Fibroblast of villous mesenchyme (primary cell): ENCODE data around the gene ERVMER34-1. TPM values are rescaled to one million over a fixed set of nuclear protein-coding genes. Genes with fewer than 3 reads are reported as not detected.

Experiments
- DNase-seq: peaks from one replicate; pipeline ENCODE4 v3.0.0-alpha.2; 2010; ENCODE audit warnings: low read depth
- H3K4me3 ChIP-seq: 2 replicates; pipeline ENCODE4 v1.5.1; 2011; ENCODE audit warnings: low read depth, mild to moderate bottlenecking, low read length
- total RNA-seq: library from RNA; depleted of rRNA; stranded (reverse); fragments of >200 nt; gene quantifications from 2 replicates; pipeline ENCODE4 v1.2.3, GENCODE V29; 2012
- TF ChIP-seq, protein P1 (sequence below): IDR thresholded peaks from 2 replicates; pipeline ENCODE4 v1.5.1; 2012; ENCODE audit warnings: low read depth, mild to moderate bottlenecking, low read length; ENCODE audit not compliant: insufficient read depth

The ERVMER34-1 gene
- total RNA-seq, 1 donor: under 0.01 TPM

DNA sequence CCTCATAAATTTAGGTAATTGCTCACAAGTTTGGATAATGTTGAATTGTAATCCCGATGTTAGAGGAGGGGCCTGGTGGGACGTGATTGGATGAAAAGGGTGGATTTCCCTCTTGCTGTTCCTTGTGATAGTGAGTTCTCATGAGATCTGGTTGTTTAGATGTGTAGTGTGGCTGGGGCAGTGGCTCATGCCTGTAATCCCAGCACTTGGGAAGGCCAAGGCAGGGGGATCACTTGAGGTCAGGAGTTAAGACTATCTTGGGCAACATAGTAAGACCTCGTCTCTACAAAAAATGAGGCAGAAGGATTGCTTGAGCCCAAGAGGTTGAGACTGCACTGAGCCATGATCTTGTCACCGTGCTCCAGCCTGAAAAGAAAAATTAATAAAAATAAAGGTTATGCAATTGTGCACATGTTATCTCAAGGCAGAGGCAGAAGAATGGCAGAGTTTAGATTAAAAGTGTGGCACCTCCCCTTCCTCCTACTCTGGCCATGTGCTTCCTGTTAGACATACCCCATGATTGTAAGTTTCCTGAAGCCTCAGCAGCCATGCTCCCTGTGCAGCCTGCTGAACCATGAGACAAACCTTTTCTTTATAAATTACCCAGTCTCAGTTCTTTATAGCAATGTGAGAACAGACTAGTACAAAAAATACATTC is 36.5 kb downstream of the ERVMER34-1 start:
- peak; percentile 44 for DNase-seq
- no peak overlapping the region for H3K4me3 ChIP-seq
- TF ChIP-seq, protein P1, sequence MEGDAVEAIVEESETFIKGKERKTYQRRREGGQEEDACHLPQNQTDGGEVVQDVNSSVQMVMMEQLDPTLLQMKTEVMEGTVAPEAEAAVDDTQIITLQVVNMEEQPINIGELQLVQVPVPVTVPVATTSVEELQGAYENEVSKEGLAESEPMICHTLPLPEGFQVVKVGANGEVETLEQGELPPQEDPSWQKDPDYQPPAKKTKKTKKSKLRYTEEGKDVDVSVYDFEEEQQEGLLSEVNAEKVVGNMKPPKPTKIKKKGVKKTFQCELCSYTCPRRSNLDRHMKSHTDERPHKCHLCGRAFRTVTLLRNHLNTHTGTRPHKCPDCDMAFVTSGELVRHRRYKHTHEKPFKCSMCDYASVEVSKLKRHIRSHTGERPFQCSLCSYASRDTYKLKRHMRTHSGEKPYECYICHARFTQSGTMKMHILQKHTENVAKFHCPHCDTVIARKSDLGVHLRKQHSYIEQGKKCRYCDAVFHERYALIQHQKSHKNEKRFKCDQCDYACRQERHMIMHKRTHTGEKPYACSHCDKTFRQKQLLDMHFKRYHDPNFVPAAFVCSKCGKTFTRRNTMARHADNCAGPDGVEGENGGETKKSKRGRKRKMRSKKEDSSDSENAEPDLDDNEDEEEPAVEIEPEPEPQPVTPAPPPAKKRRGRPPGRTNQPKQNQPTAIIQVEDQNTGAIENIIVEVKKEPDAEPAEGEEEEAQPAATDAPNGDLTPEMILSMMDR: no peak

DNA sequence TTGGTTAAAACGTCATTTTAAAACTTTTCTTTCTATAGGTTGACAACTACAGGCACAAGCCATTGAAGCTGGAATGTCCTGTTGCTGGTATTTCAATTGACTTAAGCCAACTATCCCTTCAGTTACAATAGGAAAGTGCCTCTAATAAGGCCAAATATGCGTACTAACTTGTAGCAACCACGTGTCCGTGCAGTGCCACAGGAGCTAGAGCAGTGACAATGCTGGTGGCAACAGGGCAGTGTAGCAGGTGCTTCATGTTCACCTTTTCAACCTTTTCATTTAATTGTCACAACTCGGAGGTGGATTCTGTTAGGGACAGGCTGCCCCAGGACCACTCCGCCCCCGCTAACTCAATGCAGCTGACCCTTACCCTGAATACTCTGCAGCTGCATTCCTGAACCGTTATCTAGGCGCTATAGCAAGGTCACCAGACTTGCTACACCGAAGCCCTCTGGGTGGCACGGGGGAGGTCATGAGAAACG is 37.7 kb downstream of the ERVMER34-1 start:
- peak; percentile 19 for DNase-seq
- TF ChIP-seq, protein P1: no peak
- peak overlapping the region; percentile 78 for H3K4me3 ChIP-seq

DNA sequence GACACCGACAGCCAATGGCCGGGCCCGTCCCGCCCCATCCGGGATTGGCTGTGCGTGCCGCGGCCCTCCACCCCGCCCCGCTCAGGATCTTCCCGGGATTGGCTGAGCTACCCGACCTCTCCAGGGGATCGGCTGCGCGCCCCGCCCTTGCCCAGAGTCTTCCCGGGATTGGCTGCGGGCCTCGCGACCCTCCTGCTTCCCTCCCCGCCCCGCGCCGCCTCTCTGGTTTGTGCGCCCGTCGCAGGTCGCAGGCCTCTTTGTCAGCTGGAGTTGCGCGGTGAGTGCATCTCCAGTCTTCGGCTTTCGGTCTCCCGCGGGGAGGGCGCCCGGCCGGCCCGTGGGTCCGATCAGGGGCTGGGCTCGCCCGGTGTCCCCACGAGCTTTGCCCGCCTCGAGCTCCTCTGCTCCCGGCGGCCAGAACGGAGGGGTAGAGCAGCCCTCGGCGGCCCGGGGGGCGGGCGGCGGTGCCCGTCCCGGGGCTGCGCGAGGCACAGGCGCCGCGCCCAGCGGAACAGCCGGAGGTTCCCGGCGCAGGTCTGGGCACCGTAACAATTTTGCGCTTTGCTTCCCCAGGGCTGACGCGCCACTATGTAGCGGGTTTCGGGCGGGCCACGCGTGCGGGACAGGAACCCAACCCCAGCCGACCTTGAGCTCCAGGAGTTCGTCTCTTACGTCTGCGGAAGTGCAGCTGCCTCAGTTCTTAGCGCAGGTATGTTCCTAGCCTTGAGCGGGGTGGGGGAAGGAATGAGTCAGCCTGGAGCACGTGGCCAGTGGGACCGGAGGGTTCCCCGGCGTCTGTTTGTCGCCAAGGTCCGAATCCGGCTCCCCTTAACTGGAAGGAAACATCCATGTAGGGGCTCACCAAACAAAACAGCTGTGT is 38.7 kb downstream of the ERVMER34-1 start:
- H3K4me3 ChIP-seq: peak overlapping the region; percentile 78
- DNase-seq: peak; percentile 97
- TF ChIP-seq, protein P1: no peak

DNA sequence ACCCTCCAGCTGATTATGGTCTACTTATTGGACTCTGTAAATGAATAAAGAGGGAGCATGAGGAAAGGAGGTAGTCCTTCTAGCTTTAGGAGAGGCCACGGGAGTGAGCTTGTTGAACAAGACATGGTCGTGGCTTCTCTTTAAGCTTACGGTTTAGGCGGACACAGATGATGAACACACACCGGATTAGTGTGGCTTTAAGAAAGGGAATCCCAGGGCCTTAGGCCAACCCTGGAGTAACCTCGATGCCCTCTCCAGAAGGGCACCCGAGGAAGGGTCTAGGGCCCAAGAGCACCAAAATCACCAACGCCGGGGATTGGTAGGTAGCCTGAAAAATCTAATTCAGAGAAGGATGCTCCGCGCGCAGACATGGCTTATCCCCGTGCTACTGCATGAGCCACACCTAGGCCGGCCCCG is 39.4 kb downstream of the ERVMER34-1 start:
- H3K4me3 ChIP-seq: peak overlapping the region; percentile 33
- TF ChIP-seq, protein P1: no peak
- DNase-seq: no peak

DNA sequence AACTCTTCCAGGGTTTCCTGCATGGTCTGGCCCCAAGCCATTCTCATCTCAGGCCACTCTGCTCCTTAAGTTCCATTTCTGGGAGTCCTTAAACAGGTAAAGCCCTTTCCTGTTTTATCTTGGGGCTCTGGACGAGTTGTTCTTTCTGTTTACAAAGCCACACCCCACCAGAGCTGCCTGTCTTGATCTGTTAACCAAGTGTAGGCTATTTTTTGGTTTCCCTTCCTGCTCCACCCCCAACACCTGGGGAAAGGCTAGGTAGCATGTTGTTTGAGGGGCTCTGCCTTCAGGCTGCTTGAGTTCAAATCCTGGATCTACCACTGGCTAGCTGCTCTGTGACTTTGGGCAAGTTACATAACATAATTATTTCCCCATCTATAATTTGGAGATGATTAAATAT is 40.0 kb downstream of the ERVMER34-1 start:
- TF ChIP-seq, protein P1: no peak
- H3K4me3 ChIP-seq: no peak overlapping the region
- no peak for DNase-seq

DNA sequence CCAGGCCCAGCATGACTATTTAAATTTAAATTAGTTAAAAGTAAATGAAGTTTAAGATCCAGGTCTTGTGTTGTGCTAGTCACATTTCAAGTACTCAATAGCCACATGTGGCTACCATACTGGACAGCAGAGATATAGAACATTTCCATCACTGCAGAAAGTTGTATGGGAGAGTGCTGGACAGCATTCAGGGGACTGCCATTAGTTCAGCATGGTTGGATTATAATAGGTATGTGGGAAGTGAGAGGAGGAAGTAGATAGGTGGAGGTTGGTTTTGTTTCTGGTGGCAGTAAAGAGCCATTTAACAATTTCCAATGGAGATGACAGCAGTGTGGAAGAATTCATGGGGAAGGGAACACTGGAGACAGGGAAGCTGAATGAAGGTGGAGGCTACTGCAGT is 42.1 kb downstream of the ERVMER34-1 start:
- DNase-seq: no peak
- TF ChIP-seq, protein P1: no peak

More for the DNA sequence above, 42.1 kb downstream of the ERVMER34-1 start:
- no peak overlapping the region for H3K4me3 ChIP-seq
